HPDE6-E6E7 (cell line): Measurements from ENCODE around the gene SEZ6L2.
"Not testable (repeated sequence)": the region's sequence is repeated elsewhere in the genome, so short reads cannot be mapped to it uniquely, and the experiment has no call there.

Source experiments
- DNase-seq: peaks from one replicate; pipeline ENCODE4 v3.0.0; 2011; ENCODE audit warnings: missing footprints; ENCODE audit errors: extremely low spot score

SEZ6L2 gene

GRCh38 chr16:29891525-29892457, 7.6 kb downstream of the SEZ6L2 start:
- no peak for DNase-seq

- DNase-seq, result not testable (repeated sequence)
Measured at GRCh38 chr16:29889372-29889771, 10.0 kb downstream of the SEZ6L2 start.

- no peak for DNase-seq
Measured at GRCh38 chr16:29883987-29884386, 15.4 kb downstream of the SEZ6L2 start.

GRCh38 chr16:29881050-29881449, 18.3 kb downstream of the SEZ6L2 start:
- DNase-seq, result no peak

GRCh38 chr16:29878172-29878571, 21.2 kb downstream of the SEZ6L2 start:
- DNase-seq, result no peak

GRCh38 chr16:29877266-29877961, 21.9 kb downstream of the SEZ6L2 start:
- peak; percentile 16 for DNase-seq

- no peak for DNase-seq
Measured at GRCh38 chr16:29876594-29877249, 22.6 kb downstream of the SEZ6L2 start.

GRCh38 chr16:29876217-29876593, 23.1 kb downstream of the SEZ6L2 start:
- no peak for DNase-seq

GRCh38 chr16:29875206-29875605, 24.1 kb downstream of the SEZ6L2 start:
- DNase-seq, result no peak

GRCh38 chr16:29873319-29873718, 26.0 kb downstream of the SEZ6L2 start:
- DNase-seq, result no peak

- DNase-seq, result no peak
Measured at GRCh38 chr16:29871822-29872546, 27.4 kb downstream of the SEZ6L2 start.

- DNase-seq, result not testable (repeated sequence)
Measured at GRCh38 chr16:29869067-29869466, 30.3 kb downstream of the SEZ6L2 start.

GRCh38 chr16:29868396-29869009, 30.8 kb downstream of the SEZ6L2 start:
- DNase-seq, result no peak

- no peak for DNase-seq
Measured at GRCh38 chr16:29864205-29864604, 35.1 kb downstream of the SEZ6L2 start.

- no peak for DNase-seq
Measured at GRCh38 chr16:29863669-29863984, 35.7 kb downstream of the SEZ6L2 start.

- peak; percentile 89 for DNase-seq
Measured at GRCh38 chr16:29862884-29863668, 36.3 kb downstream of the SEZ6L2 start, which contains the start of gene CDIPT. CDIPT (minus strand) TSS chr16:29863226; CDS start chr16:29862857, 369 bp downstream.

- DNase-seq, result peak; percentile 25
Measured at GRCh38 chr16:29862383-29862883, 36.9 kb downstream of the SEZ6L2 start.

- DNase-seq, result no peak
Measured at GRCh38 chr16:29860218-29860617, 39.1 kb downstream of the SEZ6L2 start.

GRCh38 chr16:29858974-29859373, 40.4 kb downstream of the SEZ6L2 start:
- DNase-seq, result no peak

- DNase-seq, result no peak
Measured at GRCh38 chr16:29858149-29858849, 41.1 kb downstream of the SEZ6L2 start.
